Activated naive CD4-positive, alpha-beta T cell treated with anti-CD3 and anti-CD28 coated beads, Interleukin-2, amount 50 U/mL, for 72 hours (primary cell): ENCODE measurements around the gene INPP4B. TPM values are rescaled to one million over a fixed set of nuclear protein-coding genes. Genes with fewer than 3 reads are reported as not detected.

Source experiments
- ATAC-seq, 2 donors: fragments of 150-1000 bp; cut with Tn5 transposase; 2 replicates each; pipeline ENCODE4 v1.10.0; 2021; ENCODE audit warnings: mild to moderate bottlenecking in 2 of 2, moderate library complexity in 2 of 2
- DNase-seq, 2 donors: peaks; one replicate each; pipeline ENCODE4 v3.0.0; 2021 to 2022; ENCODE audit warnings: low spot score in 2 of 2
- H3K27ac Mint-ChIP-seq, 2 donors: one replicate each; pipeline ENCODE4 v1.8.0; 2022; ENCODE audit warnings: mild to moderate bottlenecking in 2 of 2, mixed read lengths in 2 of 2
- H3K36me3 Mint-ChIP-seq, 2 donors: one replicate each; pipeline ENCODE4 v1.8.0; 2022; ENCODE audit warnings: mixed read lengths in 2 of 2
- H3K9me3 Mint-ChIP-seq, 2 donors: one replicate each; pipeline ENCODE4 v1.8.0; 2022; ENCODE audit warnings: mixed read lengths in 2 of 2
- total RNA-seq, 2 donors: library from RNA; stranded (reverse); gene quantifications; one replicate each; pipeline ENCODE4 v1.2.3, GENCODE V29; 2022

The INPP4B gene
- total RNA-seq, 2 donors from 2014 or later, result 63.9 to 81.3 TPM

DNA sequence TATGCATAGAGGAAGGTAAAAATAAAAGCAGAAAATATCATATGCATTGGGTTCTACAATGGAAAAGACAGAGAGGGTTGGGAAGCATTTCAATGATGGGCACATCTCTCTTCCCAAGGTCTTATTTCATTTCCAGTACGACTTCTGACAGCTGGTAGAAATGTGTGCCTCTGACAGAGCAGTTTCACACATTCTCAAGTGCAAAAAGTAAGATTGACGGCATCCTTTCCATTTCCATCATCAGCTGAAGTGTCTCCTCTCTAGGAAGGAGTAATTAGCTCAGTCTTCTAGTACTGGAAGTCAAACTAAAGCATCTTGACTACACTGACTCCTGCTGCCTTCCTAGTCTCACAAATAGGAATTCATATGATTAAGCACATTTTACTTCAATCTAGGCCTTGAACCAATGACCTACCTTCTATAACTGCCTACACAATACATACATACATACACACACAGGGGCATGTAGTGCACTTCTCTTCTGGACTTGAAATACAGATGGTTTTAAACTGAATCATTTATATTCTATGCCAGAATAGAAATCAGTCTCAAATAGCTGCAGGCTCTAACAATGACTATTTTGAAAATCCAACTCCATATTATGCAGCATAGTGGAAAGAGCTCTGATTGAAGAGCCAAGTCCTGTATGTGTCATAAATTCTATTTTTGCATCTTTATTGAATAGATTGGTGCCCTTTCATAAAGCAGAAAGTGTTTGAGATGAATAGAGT, 473.4 kb downstream of the INPP4B start:
- Mint-ChIP-seq H3K9me3 (peaks cover 9 to 16% of the 10 kb centered on the region in 2 donors), H3K27ac (peak overlapping the region; percentile 15 to 38), H3K36me3 (peaks cover 21 to 35% of the 10 kb centered on the region in 2 donors)
- peak in 1 of 2 donors; percentile 13 for ATAC-seq
- no peak for DNase-seq

DNA sequence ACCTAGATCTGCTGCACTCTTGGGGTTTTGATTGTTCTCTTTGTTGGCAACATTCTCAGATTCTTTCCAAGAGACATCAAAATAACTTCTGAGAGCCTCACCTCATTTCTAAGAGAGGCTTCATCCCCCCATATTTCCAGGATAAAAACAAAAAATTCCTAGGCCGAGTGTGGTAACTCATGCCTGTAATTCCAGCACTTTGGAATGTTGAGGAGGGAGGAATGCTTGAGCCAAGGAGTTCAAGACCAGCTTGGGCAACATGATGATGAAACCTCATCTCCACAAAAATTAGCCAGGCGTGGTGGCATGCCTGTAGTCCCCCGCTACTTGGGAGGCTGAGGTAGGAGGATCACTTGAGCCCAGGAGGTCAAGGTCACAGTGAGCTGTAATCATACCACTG, 477.0 kb downstream of the INPP4B start:
- Mint-ChIP-seq H3K27ac (peak overlapping the region; percentile 75 to 77), H3K36me3 (peaks cover 24 to 41% of the 10 kb centered on the region in 2 donors), H3K9me3 (peaks cover 9 to 25% of the 10 kb centered on the region in 2 donors)
- DNase-seq (no peak), ATAC-seq (no peak)

DNA sequence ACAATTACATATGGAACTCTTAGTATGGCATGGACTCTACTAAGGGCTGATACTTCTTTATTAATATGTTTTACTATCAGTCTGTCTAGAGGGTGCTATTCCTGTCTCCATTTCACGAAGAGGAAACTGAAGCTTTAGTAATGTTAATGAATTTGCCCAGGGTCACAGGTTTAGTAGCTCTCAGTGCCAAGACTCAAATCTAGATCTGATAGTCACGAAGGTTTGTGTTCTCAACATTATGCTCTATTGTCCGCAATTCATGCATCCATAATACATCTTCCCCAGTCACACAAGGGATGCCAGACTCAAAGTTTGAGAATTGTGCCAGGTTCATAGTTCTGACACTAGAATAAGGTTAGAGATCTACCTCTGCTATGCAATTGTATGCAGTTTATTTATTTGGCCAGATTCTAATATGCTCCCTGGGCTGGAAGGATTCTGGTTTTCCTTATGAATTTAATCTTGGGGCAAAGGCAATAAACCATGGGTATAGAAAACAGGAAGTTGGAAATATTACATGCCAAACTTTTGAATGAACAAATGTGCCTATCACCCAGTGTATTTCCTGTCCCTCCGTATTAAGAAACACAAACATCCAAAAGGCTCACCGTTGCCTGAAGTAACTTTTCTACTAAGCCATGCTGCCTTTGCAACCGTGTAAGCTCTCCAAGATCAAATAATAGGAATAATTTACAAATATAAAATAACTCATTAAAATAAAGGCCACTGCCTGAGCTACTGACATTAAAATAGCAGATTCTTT, 478.5 kb downstream of the INPP4B start:
- peaks cover 9 to 32% of the 10 kb centered on the region in 2 donors for H3K9me3 Mint-ChIP-seq
- ATAC-seq, result peak; percentile 20 to 22

DNA sequence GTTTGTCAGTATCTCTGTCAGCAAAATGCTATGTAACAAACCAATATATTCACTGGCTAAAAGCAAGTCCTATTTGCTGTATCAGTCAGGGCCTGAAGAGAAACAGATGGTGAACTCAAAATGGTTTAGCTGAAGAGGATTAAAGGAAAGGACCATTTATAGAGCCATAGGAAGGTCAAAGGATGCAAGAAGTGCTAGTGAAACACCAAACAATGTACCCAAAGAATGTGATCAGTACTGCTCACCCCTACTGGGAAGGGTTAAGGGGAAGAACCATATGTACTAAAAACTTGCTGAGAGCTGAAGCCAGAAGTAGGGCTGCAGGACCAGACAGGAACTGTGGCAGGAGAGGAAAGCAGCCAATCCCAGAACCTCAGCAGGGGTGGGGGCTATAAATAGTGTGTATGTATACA, 479.3 kb downstream of the INPP4B start:
- H3K27ac Mint-ChIP-seq, result peak overlapping the region; percentile 36 to 45
- H3K36me3 Mint-ChIP-seq, result peaks cover 29 to 62% of the 10 kb centered on the region in 2 donors
- ATAC-seq (peak; percentile 63 to 68), DNase-seq (no peak)
- H3K9me3 Mint-ChIP-seq, result peaks cover 14 to 40% of the 10 kb centered on the region in 2 donors

More for the DNA sequence above, 478.5 kb downstream of the INPP4B start:
- Mint-ChIP-seq H3K27ac (peak overlapping the region; percentile 36 to 67), H3K36me3 (peaks cover 25 to 54% of the 10 kb centered on the region in 2 donors)
- DNase-seq, result no peak

DNA sequence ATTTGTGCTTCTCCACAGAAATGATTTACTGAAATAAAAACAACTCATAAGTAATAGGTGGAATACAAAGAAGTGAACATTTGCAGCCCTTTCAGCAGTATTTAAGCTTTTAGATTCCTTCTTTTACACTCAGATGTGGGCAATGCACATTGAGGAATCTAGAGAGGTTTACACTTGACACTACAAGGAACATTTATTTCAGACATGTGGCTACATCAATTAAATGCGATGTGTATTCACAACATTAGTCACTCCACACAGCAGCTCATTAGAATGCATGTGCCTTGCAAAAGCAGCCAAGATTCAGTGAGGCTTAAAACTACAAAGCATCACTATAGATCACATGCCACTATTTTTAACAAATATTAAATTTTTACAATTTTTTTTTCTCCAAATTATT, 480.7 kb downstream of the INPP4B start:
- no peak for ATAC-seq
- H3K9me3 Mint-ChIP-seq, result peaks cover 9 to 30% of the 10 kb centered on the region in 2 donors
- no peak for DNase-seq
- H3K27ac Mint-ChIP-seq, result peak overlapping the region in 1 of 2 donors; percentile 67
- H3K36me3 Mint-ChIP-seq, result peaks cover 22 to 50% of the 10 kb centered on the region in 2 donors

DNA sequence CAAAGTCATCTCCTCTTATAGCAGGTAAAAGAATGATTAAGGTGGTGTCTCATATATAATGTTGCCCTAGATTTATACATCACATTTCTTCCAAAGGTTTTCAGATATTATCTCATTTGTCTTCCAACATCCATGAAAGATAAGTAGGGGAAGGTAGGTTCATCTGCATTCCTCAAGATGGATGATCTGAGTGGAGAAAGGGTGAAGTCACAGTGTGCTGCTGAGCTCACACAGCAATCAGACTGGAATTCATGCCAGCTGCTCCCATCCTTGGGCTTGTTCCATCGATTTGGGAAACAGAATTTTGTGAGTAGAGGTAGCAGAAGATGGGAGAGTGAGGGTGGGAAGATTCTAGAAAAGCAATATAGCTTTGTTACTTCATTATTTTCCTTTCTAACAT, 482.4 kb downstream of the INPP4B start:
- Mint-ChIP-seq H3K36me3 (peaks cover 18 to 40% of the 10 kb centered on the region in 2 donors), H3K27ac (no peak overlapping the region), H3K9me3 (peaks cover 7 to 28% of the 10 kb centered on the region in 2 donors)
- DNase-seq, result no peak
- no peak for ATAC-seq

DNA sequence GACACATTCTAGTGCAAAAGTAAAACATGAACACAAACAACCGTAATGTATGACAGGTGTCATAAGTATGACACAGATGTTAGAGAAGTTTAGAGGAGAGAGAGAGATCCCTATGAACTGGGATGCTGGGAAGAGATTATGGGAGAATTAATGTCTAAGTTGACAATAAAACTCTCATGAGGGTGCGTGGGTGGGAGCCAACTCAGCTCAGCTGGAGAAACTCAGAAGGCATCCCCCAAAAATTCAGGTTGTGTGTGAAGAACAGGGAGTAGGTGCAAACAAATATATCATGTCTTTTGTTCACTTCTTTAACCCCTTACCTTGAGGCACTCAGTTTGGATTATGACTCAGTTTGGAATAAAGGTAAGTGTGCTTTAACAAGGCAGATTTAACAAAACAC, 484.1 kb downstream of the INPP4B start:
- DNase-seq, result no peak
- peak overlapping the region in 1 of 2 donors; percentile 12 for H3K27ac Mint-ChIP-seq
- H3K36me3 Mint-ChIP-seq, result peaks cover 15 to 37% of the 10 kb centered on the region in 2 donors
- ATAC-seq, result no peak
- H3K9me3 Mint-ChIP-seq, result peaks cover 6 to 26% of the 10 kb centered on the region in 2 donors

DNA sequence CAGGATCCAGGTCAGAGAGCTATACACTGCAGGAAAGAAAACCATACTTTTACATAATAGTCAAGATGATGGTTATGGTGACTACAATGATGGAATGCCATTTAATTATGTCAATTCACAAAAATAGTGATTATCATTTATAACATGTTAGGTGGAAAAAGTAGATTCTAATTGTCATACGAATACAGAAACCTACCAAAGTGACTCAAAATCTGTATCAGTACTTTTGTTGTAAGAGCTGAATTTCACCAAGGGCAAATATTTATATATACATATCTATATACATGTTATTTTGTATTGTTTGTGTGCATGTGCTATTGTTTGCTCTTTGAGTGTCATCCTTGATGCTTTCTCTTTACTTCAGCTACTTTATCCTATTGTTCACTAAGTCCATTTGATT, 485.4 kb downstream of the INPP4B start:
- H3K9me3 Mint-ChIP-seq, result peaks cover 6 to 26% of the 10 kb centered on the region in 2 donors
- DNase-seq (no peak), ATAC-seq (peak; percentile 21 to 43)
- peak overlapping the region in 1 of 2 donors; percentile 70 for H3K27ac Mint-ChIP-seq
- peaks cover 15 to 37% of the 10 kb centered on the region in 2 donors for H3K36me3 Mint-ChIP-seq

DNA sequence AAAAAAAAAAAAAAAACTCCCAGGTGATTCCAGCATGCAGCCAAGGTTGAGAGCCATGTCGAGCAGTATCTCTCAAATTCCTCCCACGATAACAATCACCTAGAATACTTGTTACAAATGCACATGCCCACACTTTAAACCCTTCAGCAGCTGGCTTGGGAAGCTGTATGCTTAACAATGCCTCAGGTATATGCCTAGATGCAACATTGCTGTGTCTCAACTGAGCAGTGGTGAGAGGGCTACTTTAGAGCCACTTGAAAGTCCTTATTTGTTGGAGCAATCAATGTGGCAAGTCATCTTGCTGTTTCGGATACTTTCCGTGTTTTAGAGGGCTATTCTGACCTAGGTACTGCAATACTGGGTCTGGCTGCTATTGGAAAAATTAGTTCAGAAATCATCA, 487.4 kb downstream of the INPP4B start:
- peaks cover 10 to 19% of the 10 kb centered on the region in 2 donors for H3K36me3 Mint-ChIP-seq

DNA sequence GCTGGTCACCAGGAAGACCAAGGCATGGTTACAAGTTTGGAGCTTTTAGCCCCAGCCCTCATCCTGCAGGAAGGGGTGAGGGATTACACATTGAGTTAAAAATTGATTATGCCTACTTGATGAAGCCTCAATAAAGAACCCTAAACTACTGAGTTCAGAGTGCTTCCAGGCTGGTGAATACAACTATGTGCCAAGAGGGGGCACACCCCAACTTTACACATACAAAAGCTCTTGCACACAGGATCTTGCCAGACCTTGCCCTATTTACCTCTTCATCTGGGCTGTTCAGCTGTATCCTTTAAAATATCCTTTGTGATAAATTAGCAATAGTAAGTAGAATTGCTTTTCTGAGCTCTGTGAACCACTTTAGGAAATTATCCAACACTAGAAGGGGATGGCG, 489.3 kb downstream of the INPP4B start:
- DNase-seq (no peak), ATAC-seq (peak; percentile 42 to 50)
- H3K36me3 Mint-ChIP-seq, result peaks cover 3 to 6% of the 10 kb centered on the region in 2 donors
- peaks cover 2% of the 10 kb centered on the region in 2 donors for H3K9me3 Mint-ChIP-seq
- peak overlapping the region; percentile 85 to 90 for H3K27ac Mint-ChIP-seq

More for the DNA sequence above, 487.4 kb downstream of the INPP4B start:
- Mint-ChIP-seq H3K9me3 (peaks cover 6 to 13% of the 10 kb centered on the region in 2 donors), H3K27ac (no peak overlapping the region)
- ATAC-seq (no peak), DNase-seq (no peak)

DNA sequence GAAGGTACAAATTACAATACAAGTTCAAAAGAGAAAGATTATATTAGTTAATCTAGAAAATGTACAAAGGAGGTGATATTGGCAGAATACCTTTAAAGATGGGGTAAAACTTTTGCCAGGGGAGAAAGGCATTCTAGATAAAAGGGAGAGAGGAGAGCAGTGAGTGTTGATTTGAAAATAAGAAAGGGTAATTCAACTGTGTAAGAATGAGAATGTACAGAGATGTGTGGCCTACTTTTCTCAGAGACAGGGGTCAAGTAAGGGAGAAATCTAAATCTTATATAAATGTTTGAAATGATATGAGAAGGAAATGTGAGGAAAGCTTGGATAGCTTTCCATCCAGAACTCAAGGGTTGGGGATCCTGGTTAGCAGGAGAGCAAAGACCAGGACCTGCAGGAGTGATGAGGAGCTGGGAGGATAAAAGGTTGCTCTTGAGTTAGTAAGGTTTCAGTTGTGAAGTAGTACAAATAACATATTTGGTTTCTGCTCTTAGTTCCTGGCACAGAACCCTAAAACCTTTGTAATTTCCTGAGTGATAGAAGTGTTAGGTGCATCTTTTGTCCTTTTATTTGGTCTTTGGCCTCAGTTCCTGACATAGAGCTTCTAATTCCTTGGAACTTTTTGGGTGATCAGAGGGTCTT, 489.9 kb downstream of the INPP4B start:
- ATAC-seq, result peak; percentile 35 to 65
- Mint-ChIP-seq H3K27ac (peak overlapping the region; percentile 85 to 90), H3K9me3 (no peaks in the 10 kb centered on the region), H3K36me3 (peaks cover 0 to 5% of the 10 kb centered on the region in 2 donors)
- DNase-seq, result no peak

DNA sequence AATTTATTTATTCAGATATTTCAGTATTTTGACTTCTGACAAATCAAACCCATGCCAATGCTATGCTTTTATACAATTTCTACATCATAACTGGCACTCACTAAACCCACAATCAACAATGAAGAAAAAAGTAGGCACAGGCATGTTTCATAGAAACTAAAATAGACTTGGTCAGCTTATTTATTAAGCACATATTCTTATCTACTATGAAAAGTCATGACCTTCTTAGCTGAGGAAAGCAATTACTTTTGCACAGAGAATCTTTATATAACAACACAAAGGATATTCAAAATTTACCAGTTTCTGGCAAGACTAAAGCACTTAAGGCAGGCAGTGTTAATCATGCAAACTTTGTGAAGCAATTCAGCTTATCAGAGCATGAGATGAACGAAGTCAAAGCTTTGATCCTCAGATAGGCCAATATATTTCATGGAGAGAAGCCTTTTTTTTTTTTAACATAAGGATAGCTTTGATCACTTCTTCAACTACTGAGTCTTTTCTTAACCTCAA, 490.6 kb downstream of the INPP4B start:
- ATAC-seq, result no peak
- H3K9me3 Mint-ChIP-seq, result no peaks in the 10 kb centered on the region
- H3K36me3 Mint-ChIP-seq, result peaks cover 0 to 5% of the 10 kb centered on the region in 2 donors
- peak overlapping the region; percentile 85 to 90 for H3K27ac Mint-ChIP-seq
- DNase-seq, result no peak

DNA sequence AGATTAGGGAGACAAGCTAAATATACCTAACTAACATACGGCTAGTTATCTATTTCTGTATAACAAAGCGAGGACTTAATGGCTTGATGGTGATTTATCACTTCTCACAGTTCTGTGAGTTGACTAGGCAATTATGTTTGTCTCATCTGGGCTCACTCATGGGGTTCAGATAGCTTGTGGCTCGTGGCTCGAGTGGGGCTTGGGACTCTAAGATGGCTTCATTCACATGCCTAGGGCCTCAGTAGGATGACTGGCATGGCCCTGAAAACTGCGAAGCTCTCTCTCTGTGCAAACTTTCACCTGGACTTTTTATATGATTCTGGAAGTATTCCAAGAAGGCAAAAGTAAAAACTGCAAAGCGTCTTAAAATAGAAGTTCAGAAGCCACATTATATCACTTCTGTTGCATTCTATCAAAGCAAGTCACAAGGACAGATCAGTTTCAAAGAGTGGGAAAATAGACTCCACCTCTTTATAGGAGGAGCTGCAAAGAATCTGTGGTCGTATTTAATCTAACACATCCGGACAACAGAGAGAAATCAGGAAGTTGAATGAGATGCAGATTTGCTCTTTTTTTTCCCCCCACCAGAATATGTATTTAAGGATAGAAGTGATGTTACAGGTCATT, 491.2 kb downstream of the INPP4B start:
- DNase-seq, result no peak
- H3K36me3 Mint-ChIP-seq, result peaks cover 0 to 5% of the 10 kb centered on the region in 2 donors
- ATAC-seq, result peak; percentile 30 to 53
- H3K9me3 Mint-ChIP-seq, result no peaks in the 10 kb centered on the region
- peak overlapping the region; percentile 85 to 90 for H3K27ac Mint-ChIP-seq

DNA sequence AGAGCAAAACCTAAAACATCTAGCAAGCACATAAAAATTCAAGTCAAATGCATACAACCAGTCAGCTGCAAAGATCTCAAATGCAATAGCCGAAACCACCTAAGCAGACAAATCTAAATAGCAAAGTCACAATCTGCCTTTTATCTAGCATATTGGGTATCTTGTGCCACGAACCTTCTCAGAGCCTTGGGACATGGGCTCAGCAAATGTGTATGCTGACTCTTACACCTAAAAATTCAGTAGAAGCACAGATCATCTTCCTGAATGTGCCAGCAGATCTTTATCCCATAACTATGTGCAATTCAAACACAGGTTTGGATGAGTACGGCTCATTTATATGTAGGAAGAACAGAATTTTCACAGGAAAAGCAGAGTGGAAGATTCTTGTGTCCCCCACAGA, 492.1 kb downstream of the INPP4B start:
- ATAC-seq (no peak), DNase-seq (no peak)
- Mint-ChIP-seq H3K27ac (peak overlapping the region; percentile 31 to 85), H3K9me3 (no peaks in the 10 kb centered on the region), H3K36me3 (peaks cover 3 to 5% of the 10 kb centered on the region in 2 donors)

DNA sequence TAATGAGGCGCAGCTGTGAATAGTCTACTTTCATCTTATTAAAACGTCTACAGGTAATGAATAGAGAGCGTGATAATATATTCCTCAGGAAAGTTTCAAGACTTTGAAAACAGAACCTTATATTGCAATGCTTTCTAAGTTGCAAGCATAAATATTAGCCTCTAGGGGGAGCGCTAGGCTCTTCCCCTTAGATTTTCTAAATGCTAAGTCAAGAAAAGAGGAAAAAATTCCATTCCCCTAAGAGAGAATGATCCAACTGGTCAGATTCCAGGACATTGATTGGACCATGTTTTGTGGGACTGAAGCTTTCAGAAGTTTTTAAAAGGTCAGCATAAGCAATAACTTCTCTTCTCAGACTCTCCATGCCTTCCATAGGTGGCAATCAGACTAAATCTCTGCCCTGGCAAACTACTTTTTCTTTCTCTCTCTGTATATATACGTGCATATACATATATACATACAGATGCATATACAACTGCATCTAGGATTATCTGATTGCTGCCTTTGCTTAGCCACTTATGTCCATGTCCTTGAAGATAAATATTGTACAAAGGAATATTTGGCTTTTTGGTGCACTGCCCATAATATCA, 492.9 kb downstream of the INPP4B start:
- H3K27ac Mint-ChIP-seq, result peak overlapping the region in 1 of 2 donors; percentile 85
- ATAC-seq, result peak; percentile 30 to 42

DNA sequence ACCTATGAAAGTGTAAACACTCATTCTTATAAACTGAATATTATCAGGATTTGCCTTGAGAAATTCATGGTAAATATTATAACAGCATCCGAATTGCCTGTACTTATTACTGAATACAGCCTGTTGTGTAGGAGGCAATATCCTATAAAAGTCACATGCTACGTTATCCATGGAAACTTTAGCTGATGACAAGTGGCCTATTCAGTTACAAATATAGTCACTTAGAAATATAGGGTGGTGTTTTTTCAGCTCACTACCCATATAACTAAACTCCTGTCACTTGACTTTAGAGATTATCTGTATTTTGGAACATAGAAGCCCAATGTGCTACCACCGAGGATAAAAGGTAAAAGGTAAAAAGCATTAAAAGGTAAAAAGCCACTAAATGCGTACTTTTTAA, 493.4 kb downstream of the INPP4B start:
- no peak for ATAC-seq
- Mint-ChIP-seq H3K36me3 (peaks cover 5 to 11% of the 10 kb centered on the region in 2 donors), H3K27ac (peak overlapping the region; percentile 47 to 85), H3K9me3 (no peaks in the 10 kb centered on the region)
- DNase-seq, result no peak

More for the DNA sequence above, 492.9 kb downstream of the INPP4B start:
- Mint-ChIP-seq H3K36me3 (peaks cover 5 to 11% of the 10 kb centered on the region in 2 donors), H3K9me3 (no peaks in the 10 kb centered on the region)
- no peak for DNase-seq
